Nucleus accumbens (tissue), 56 donors: ENCODE measurements around the gene FAF1.
"Not testable (repeated sequence)": the region's sequence is repeated elsewhere in the genome, so short reads cannot be mapped to it uniquely, and the experiment has no call there.

Experiments
- DNase-seq, 56 donors: peaks; one replicate each; lab custom pipeline; 2025; lab: John Stamatoyannopoulos, UW

Gene FAF1

DNA sequence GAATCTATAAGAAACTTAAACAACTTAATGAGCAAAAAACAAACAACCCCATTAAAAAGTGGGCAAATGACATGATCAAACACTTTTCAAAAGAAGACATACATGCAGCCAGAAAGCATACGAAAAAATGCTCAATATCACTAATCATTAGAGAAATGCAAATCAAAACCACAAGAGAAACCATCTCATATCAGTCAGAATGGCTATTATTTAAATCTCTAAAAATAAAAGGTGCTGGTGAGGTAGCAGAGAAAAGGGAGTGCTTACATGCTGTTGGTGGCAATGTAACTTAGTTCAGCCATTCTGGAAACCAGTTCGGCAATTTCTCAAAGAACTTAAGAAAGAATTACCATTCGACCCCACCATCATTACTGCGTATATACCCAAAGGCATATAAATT, 147.7 kb downstream of the FAF1 start:
- DNase-seq = no peak

DNA sequence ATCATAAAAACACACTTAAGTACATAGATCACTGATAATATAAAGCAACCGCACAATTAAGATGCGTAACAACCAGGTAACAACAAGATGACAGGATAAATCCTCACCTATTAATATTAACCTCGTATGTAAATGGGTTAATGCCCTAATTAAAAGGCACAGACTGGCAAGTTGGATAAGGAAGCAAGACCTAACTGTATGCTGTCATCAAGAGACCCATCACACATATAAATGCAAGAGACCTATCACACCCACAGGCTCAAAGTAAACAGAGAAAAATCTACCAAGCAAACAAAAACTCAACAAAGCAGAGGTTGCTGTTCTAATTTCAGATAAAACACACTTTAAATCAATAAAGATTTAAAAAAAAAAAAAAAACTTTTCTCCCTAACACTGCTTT, 151.8 kb downstream of the FAF1 start:
- DNase-seq = no peak

DNA sequence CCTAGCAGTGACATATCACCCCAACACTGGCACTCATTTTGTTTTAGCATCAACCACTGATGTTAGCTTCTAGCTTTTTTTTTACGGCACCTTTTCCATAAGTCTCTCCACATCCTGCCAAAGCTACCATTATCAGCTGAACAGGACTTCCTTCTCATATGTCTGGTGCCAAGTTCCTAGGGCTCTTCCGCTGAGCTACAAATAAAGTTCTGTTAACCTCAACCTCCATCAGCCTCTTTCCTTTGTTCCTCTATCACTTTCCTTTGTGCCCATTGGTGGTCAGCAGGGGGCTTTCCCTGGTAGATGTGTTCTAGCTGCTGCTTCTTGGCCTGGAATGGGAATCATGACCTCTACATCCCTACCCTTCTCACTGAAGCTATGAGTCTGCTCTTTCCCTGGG, 163.8 kb downstream of the FAF1 start:
- no peak for DNase-seq

DNA sequence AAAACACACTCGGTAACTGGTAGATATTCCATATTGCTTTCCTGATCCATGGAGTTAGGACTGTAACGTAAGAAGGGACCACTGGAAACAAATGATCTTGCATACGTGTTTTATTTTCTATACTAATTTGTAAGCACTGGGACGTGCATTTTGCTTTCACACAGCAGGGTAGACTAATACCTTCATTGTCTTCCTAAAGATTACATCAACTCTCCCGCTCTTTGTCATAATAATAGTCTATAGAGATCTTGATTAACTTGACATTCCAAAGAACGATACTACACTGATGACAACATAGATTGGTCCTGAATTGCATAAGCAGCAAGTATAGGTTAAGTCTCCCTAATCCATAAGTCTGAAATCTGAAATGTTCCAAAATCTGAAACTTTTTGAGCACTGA, 166.5 kb downstream of the FAF1 start:
- DNase-seq = no peak

DNA sequence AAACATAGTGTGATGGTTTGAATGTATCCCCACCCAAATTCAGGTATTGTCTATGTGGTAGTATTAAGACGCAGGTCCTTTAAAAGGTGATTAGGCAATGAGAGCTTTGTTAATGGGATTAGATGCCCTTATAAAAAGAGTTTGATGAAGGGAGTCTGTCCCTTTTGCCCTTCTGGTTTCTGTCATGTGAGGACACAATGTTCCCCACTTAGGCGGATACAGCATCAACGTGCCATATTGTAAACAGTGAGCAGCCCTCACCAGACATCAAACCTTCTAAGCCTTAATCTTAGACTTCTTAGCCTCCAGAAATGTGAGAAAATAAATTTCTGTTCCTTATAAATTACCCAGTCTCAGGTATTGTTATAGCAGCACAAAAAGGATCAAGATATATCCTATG, 172.8 kb downstream of the FAF1 start:
- no peak for DNase-seq

DNA sequence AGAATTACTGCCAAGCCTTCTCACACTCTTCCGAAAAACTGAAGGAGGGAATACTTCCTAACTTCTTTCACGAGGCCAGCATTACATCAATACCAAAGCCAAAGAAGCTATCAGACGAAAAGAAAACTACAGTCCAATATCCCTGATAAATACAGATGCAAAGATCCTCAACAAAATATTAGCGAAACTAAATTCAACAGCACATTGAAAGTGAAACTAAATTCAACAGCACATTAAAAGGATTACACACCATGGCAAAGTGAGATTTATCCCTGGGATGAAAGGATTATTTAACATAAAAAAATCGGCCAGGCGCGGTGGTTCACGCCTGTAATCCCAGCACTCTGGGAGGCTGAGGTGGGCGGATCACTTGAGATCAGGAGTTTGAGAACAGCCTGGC, 176.8 kb downstream of the FAF1 start:
- no peak for DNase-seq

DNA sequence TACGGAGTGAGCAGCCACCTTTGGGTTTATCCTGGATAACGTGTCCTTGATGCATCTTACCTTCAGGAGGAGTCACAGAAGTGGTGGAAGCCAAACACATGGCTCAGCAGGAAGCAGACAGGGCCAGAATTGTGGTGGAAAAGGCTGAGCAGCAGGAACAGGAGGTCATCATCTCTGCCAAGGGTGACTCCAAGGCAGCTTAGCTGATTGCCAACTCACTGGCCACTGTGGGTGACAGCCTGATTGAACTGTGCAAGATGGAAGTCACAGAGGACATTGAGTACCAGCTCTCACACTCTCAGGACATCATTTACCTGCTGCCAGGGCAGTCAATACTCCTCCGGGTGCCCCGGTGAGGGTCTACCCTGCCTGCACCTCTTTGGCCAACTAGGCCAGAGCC, 179.3 kb downstream of the FAF1 start:
- no peak for DNase-seq

DNA sequence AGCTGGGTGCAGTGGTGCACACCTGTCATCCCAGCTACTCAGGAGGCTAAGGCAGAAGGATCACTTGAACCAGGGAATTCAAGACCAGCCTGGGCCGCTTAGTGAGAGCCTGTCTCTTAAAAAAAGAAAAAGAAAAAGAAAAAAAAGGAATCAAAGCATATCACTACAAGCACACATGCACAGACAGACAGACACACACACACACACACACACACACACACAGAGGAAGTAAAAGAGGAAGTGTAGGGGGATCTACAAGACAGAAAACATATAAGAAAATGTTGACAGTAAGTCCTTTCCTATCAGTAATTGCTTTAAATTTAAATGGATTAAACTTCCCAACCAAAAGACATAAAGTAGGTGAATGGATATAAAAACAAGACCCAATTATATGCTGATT, 180.3 kb downstream of the FAF1 start:
- DNase-seq = no peak

DNA sequence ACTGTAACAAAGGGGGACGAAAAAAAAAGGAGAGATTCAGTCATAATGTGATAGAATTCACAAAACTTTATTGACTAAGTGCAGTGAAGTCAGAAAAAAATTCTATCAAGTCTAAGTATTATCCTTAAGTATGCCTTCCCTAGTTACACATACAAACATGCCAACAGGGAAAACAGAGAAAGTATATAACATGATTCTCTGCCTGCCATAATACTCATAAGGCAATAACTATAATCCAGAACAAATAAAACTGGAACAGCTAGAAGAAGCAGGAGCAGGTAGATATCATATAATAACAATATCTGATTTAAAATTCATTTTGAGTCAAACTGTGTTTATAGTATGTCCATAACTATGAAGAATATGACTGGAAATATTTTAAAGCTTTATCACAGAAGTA, 184.3 kb downstream of the FAF1 start:
- no peak for DNase-seq

DNA sequence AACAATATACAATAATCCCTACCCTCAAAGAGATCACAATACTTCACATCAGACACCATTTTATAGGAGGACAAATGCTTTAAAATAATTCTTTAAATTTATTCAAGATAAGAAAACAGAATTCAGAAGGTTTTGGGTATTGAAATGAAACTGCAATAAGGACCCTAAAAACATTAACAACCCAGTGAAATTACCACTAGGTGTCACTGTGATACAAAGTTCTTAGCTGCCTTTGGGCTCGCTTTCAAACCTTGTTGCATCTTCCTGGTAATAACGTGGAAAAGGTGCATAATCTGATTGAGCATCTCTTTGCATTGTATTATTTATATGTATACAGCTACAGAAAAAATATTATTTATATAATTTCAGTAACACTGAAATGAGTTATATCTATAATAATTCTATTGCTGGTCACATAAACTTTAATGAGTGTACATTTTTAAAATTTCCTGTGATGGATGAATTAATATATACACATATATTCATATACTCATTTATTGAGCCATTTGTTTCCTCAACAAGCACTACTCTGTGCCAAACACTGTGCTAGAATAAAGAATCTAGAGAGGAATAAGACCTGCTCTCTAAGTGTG, 185.2 kb downstream of the FAF1 start:
- DNase-seq = peak in 2 of 56 donors; percentile 1 to 3

DNA sequence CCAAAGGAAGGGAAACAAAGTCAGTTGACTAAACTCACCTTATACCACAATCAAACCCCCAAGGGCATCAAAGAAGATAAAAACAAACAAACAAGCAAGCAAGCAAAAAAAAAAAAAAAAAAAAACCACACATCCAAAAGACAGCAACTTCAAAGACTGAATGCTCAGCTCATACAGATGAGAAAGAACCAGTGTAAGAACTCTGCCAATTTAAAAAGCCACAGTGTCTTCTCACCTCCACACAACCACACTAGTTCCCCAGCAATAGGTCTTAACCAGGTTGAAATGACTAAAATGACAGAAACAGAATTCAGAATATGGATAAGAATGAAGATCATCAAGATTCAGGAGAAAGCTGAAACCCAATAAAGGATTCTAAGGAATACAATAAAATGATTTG, 193.4 kb downstream of the FAF1 start:
- DNase-seq = no peak

DNA sequence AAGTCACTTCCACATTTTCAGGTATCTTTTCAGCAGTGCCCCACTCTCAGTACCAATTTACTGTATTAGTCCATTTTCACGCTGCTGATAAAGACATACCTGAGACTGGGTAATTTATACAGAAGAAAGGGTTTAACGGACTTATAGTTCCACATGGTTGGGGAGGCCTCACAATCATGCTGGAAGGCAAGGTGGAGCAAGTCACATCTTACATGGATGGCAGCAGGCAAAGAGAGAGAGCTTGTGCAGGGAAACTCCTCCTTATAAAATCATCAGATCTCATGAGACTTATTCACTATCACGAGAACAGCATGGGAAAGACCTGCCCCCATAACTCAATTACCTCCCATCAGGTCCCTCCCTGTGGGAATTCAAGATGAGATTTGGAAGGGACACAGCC, 203.5 kb downstream of the FAF1 start:
- not testable (repeated sequence) for DNase-seq

DNA sequence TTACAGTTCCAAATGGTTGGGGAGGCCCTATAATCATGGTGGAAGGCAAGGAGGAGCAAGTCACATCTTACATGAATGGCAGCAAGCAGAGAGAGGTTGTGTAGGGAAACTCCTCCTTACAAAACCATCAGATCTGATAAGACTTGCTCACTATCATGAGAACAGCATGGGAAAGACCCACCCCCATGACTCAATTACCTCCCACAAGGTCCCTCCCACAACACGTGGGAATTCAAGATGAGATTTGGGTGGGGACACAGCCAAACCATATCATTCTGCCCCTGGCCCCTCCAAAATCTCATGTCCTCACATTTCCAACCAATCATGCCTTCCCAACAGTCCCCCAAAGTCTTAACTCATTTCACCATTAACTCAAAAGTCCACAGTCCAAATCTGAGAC, 205.3 kb downstream of the FAF1 start:
- not testable (repeated sequence) for DNase-seq

DNA sequence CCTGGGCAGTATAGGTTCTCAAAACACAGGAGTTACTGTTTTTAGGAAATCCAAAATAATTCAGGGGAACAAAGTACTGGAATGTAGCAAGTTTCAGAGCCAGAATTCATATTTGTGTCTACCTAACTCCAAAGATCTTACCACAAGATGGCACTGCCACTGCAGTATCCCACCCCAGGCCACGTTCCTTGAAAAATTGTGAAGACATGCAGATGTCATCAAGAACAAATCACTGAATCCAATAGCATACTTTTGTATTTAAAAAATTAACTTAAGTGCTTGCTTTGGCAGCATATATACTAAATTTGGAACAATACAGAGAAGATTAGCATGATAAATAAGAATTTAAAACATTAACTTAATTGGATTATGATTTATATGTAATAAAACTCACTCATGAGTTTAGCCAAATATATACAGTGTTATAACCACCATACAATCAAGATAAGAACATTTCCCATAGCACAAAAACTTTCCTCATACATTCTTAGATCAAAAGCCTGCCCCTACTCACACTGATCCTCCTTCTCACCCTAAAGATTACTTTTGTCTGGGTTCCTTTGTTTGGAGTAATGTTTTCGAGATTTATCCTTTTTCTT, 209.9 kb downstream of the FAF1 start:
- peak in 12 of 56 donors; percentile 1 to 36 (median 10) for DNase-seq

DNA sequence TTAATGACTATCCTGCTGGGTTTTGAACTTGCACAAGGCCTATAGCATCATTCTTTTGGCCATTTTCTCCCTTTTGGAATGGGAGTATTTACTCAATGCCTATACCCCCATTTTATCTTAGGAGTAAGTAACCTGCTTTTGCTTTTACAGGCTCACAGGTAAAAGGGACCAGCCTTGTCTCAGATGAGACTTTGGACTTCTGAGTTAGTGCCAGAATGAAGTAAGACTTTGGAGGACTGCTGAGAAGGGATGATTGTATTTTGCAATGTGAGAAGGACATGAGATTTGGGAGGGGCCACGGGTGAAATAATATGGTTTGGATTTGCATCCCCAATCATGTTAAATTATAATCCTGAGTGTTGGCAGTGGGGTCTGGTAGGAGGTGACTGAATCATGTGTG, 212.7 kb downstream of the FAF1 start:
- DNase-seq = no peak

DNA sequence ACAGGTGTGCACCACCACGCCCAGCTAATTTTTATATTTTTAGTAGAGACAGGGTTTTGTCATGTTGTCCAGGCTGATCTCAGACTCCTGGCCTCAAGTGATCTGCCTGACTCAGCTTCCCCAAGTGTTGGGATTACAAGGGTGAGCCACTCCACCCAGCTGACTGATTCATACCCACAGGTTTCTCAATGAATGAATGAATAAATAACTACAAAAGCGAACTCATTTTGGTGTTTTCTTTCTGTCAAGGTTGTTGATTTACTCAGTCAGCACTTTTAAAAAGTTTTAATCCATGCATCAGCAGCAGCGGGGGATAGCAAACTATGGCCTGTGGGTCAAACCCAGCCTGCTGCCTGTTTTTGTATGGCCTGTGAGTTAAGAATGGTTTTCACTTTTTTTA, 217.5 kb downstream of the FAF1 start:
- DNase-seq = no peak

DNA sequence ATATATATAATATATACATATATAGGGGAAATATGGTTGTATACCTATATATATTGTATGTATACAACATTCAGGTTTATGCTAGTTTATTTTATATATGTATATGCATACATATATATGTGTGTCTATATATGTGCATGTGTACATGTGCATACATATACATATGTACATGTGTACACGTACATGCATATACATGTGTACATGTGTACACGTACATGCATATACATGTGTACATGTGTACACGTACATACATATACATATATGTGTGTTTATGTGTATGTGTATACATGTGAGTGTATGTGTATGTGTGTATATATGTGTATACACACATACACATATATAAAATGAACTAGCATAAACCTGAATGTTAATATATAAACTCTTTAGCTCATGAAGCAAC, 220.9 kb downstream of the FAF1 start:
- DNase-seq = no peak

DNA sequence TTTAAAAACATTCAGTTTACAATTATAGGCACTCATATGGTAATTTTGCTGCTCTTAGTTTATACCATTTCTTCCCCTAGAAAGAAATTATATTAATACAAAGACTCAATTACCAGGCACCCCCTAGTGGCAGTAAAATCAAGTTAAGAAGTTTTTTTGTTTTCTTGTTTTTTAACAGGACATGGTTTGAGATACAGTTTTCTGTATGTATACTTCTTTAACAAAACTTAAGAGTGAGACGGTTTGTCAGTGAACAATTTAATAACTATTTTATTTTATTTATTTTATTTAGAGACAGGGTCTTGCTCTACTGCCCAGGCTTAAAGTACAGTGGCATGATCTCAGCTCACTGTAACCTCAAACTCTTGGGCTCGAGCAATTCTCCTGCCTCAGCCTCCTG, 224.6 kb downstream of the FAF1 start:
- no peak for DNase-seq

DNA sequence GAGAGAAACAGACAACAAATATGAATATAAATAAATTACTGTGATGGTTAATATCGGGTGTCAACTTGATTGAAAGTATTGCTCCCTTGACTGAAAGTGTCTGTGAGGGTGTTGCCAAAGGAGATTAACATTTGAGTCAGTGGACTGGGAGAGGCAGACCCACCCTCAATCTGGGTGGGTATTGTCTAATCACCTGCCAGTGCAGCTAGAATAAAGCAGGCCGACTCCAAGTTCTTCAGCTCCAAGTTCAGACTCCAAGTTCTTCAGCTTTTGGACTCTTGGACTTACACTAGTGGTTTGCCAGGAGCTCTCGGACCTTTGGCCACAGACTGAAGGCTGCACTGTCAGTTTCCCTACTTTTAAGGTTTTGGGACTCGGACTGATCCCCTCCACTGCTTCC, 232.5 kb downstream of the FAF1 start:
- not testable (repeated sequence) for DNase-seq

DNA sequence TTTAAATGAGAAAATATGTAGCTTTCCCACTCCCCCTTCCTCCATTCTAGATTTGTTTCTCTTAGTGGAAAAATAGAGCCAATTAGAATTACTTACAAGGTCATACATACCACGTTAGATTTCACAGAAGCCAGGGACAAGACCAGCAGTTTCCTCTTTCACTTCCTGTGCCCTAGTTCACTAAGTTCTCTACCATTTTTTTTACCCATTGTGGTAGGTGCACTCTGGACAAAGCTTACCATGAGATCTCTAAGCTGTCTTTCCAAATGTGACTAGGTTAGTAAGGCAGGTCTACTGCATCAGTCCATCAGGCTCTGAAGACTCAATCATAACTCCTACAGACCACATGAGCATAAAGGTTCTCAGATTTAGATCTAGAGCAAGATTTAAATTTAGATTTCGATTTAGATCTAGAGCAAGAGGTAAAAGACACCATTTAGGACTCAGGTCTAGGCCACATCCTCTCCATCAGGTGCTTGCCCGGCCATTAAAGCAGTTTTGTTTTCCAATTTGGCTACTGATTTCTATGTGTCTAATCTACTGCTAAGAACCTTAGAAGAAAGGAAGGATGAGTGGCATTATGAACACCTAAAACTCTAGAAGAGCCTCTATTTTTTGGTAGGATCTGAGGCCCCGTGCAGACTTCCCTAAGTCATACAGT, 235.3 kb downstream of the FAF1 start:
- no peak for DNase-seq

DNA sequence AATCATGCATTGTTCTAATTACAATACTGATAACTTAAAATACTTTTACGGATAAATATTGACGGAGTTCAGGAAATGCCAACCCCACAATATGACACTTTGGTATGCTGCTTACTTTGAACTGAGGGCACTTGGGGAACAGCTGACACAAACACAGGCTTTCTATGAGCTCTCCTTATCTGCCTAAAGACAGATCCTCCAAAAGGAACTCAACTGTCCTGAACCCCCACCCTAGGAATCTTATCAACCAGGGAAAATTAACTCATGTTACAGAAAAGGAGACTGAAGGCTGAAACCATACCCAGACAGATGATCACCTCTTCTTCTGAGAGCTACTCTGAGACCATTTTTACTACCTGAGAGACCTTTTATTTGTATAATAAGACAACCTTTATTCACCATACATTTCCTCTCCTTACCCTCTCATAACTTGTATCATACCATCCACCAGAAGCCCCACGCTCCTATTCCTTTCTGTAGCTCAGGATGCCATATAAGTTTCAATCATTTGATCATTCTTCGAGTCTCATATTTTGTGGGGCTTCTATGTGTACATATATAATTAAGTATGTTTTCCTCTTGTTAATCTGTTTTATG, 239.5 kb downstream of the FAF1 start:
- no peak for DNase-seq

DNA sequence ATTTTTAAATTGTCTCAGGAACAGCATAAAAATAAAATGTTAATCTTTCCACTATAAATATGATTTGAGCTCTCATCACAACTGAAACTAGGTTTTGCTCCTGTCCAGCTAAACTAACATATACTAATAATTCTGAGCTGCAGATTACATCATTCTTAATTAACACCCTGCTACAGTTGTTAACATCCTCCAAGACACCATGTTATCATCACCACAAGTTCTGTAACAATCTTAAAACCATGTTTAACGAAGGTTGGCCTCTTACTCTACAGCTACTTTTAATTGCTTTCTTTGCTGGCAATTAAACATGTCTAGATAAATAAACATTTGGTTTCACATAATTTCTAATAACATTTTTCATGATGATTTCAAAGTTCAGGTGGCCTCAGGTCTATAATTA, 240.9 kb downstream of the FAF1 start:
- no peak for DNase-seq
